DMS53 treated with DMSO at 0.1 percent for 48 hours (cell line): ENCODE results near the gene PRKG1.
"Not testable (repeated sequence)": the region's sequence is repeated elsewhere in the genome, so short reads cannot be mapped to it uniquely, and the experiment has no call there.

ENCODE experiments used
- DNase-seq: peaks from one replicate; lab custom pipeline; 2025; ENCODE audit not compliant: unreplicated experiment; lab: John Stamatoyannopoulos, UW

PRKG1 gene

DNA sequence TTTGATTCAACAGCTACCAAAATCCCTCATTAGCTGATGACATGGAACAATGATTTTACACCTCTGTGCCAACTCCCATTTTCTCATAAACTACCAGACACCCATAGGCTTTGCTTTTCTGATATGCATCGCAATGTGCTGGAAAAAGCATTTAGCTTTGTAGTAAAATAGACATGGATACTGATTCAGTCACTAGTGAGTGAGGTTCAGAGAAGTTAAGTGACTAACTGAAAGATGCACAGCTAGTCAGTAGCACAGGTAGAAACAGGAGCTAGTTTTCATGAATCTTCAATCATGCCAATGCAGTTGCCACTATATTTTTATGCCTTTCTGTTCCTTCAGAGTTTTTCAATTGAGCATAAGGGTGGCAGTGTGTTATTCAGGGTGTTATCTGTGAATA is 38.7 kb downstream of the PRKG1 start:
- no peak for DNase-seq

DNA sequence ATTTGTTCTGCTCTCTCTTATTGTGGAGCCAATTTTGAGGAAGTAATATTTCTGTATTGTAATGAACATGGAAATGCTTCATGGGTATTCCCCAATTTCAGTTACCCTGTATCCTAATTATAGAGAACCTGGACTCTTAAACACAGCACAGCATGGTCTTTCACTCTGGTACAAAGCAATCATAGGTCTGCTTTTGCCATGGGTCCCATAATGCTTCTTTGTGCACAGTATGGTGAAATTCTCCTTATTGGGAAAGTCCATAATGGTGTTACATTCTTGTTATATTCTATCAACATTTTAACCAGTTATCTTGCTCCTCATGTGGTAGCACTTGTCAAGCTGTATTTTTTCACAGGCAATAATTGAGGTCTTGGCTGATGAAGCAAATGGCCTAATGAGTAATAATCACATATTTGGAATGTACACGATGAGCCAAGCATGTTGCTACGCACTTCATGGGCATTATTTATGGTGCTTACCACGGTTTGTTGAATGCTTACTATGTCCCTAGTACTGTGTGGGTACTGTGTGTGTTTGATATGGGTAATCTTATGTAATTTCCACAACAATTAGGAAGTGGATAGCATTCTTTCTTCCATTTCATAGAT is 42.9 kb downstream of the PRKG1 start:
- no peak for DNase-seq

DNA sequence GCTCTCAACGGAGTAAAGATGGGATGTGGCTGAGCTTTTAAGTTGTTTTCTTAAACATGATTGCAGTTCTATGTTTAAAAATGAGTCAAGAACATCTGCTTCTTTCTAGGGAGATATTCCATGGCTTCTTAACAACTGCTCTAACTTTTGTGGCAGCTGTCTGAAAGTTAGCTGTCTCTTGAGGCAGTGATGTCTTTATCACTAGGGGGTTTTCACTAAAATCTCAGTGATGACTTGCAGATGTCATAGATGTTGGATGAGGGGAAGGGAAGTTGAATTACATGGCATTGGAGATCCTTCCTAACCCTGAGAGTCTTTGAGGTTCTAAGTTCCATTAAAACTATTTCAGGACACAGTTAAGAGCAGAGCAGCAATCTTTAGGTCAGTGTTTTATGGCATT is 43.5 kb downstream of the PRKG1 start:
- no peak for DNase-seq

DNA sequence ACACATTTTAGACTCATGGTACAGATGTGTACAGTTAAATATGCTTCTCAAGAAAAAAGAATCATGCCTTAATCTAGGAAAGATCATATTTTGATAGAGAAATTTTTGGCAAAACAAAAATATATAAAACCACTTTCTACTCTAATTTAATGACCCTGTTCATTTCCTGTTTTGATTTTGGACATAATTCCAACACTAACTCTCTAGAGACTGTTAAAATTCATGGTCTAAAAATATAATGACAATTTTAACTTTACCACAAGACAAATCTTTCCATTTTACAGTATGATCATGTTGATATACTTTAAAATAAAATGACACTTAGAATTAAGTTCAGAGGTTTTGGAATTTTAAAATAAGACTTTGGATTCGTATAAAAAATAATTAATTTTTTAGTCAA is 45.2 kb downstream of the PRKG1 start:
- DNase-seq = no peak

DNA sequence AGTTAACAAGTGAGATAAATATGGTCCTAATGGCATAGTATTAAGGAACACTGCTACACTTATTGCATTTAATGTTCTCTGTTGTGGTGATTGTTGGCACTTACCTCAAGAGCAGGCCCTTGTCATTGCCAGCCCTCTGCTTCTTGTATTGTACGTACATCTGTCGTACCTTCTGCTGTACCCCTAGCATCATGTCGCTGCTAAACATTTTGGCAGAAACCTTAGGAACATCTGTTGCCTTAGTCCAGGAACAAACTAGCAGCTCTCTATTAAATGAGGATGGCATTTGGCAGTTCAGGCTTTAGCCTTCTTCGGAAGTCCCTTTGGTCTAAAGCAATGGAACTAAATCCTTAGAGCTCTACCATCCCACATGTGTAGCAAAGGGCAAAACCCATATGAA is 47.6 kb downstream of the PRKG1 start:
- no peak for DNase-seq

DNA sequence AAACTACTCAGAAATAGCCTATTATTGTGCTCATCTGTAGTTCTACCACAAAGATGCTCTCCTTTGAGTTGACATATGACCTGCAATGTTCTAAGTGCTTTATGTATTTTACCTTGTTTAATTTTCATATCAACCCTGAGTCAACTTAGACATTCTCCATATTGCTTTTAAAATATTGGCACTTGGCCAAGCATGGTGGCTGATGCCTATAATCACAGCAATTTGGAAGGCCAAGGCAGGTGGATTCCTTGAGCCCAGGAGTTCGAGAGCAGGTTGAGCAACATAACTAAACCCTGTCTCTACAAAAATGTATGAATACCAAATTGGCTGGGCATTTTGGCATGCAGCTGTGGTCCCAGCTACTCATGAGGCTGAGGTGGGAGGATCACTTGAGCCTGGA is 50.6 kb downstream of the PRKG1 start:
- DNase-seq = no peak

DNA sequence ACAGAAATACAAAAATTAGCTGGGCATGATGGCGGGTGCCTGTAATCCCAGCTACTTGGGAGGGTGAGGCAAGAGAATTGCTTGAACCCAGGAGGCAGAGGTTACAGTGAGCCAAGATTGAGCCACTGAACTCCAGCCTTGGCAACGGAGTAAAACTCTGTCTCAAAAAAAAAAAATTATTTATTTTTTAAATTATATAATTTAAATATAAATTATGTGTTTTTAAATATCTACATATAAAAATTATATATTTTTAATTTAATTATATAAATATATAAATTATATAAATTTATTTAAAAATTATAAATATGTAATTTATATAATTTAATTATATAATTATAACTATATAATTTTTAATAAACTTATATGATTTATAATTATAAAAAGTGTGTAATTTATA is 51.2 kb downstream of the PRKG1 start:
- no peak for DNase-seq

DNA sequence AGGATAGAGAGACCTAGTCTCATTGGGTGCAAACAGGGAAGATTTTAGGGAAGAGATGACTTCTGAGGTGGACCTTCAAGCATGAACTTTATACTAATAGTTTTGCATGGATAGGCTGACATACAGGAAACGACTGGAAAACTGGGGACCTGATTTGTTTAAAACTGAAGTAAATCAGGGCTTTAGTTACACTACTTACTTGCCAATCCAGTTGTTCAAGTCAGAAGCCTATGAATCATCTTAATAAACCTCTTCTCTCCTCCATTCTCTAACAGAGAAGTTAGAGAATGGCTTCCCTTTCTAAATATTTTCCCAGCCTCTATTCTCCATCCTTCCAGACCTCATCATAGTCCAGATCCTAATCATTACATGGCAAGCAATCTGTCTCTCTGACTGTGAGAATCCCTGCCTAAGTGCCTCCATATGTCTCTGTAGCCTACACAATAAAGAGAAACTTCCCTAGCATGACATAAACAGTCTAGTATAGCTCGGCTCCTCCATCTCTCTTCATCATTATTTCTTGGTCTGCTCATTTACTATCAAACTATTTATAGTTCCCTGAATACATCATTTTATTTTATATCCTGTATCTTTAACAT is 55.8 kb downstream of the PRKG1 start:
- peak; percentile 31 for DNase-seq

DNA sequence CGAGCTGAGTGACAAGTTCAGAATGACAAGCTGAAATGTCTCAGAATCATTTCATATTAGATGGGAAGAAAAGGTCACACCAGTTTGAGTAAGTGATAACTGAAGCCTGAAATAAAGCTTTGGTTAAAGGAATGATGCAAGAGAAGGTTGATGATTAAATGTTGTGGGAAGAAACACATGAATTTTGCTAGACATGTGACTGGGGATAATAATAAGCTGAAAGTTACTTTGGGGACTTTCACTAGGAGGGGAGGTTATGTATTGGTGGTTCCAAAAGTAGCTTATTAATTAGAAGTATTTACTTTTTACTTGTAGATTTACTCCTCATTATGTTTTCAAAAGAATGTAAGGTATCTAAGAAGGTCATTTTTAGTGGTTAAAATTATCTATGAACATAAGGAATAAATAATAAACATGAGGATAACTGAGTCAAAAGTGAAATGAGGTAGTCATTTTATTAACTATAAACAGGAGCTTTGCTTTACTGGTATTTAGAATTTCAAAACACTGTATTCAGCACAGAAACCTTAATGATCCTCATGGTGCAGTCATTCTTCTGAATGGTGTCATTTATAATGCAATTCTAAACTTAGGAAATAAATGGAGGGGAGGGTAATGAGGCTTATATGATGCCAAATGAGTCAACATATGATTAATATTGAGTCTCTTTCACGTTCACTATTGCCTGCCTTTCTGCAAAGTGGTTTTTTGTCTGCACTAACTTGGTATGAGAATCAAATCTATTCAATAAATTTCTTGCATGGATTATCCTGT is 63.7 kb downstream of the PRKG1 start:
- DNase-seq = no peak

DNA sequence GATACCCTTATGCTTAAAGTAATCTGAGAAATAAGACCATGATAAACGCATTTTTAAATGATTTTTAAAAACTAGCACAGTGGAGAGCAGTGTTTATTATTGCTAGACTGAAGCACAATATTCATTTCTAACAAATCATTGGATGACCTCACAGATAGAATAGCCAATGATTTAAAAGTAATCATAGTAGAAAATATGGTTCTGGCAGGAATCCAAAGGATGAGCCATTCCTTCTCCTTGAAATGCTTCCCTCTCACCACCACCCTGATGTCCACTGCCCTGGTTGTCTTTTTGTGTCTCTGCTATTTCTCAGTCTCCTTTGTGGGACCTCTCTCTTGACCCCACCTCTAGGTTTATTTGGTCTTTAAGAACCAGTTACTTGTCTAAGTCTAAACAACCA is 64.9 kb downstream of the PRKG1 start:
- no peak for DNase-seq

DNA sequence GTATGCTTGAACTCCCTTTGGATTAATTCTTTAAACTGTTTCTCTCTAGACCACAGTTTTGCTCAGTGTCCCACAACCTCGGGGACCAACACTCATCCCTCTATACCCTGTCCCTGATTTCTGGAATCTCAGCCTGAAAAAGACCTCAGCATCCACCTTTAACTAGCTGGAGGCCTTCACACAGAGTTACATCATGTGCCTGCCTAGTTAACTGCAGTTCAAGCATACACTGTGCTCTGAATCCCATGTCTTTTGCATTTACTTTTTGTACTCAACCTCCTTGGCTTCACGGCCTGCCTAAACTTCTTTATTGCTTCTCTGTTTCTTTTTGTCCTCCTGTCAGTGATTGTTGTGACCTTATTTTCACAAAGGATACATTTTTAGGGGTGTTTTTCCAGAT is 66.7 kb downstream of the PRKG1 start:
- no peak for DNase-seq

DNA sequence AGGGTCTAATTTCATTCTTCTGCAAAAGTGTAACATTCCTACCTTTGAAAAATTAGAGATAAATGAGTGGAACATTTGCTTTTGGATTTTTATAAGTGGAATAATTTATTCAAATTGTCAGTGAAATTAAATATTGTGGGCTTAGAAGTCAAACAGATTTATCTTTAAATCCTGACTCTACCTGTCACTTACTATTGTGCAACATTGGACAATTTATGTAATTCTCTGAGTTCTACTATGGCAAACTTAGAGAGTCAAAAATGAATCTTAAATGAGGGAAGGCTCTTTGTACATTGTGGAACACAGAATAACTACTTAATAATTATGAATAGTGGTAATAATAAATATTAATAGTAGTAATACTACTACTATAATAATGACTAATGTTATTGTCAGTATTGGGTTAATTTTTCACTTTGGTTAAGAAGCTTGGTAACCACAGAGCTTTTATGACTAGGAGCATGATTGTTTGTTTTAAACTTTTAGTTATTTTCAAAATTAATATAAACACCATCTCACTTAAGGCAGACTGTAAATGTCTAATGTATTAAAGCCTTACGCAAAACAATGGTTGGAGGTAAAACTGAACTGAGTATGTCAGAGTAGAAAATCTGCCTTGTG is 70.0 kb downstream of the PRKG1 start:
- DNase-seq = no peak

DNA sequence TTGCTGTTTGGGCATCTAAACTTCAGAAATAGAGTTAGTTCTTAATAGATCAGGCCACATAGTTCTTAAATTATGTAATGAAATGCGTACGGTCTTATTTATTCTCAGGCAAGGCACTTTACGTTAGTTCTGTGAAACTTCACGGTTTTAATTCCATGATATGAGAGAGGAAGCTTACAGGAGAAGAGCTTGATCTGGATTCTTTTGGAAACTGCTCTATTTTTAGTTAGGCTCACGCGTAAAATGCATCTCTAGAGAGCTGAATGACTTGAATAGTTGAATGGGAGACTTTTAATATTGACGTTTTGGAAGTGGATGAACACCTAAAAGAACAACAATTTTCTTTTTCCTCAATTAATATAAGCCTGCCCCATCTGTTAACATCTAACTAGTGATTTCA is 71.1 kb downstream of the PRKG1 start:
- no peak for DNase-seq

DNA sequence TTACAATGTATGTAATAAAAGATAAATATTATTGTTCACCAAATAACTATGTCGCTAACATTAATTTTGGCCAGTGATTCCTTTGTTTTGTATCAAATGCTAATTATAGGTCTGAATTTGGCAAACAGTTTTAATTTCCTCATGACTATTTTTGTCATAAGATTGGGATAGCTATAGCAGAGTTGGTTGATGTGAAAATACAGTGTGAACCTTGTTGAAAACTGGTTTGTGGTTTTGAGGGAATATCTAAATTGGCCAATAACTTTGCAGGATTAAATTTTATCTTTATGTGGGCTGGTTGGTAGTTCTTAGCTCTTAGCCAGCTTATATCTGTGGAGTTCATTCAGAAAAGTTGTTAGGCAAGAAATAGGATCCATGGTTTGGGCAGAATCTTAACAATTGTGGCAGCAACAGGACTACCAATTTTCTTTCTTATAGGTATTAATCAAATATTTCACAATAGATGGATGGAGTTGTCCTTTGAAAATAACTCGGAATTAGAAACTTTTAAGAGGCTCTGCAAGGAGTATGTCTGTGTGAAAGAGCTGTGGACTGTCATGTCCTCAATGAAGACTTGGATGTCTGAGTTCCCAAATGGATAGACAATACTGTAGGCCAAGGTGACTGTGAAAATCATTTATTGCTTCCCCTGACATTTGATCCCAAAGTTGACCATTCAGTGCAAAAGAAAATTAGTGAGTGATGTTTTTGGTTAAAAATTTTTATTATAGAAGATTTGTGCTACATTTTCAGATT is 73.5 kb downstream of the PRKG1 start:
- DNase-seq = no peak

DNA sequence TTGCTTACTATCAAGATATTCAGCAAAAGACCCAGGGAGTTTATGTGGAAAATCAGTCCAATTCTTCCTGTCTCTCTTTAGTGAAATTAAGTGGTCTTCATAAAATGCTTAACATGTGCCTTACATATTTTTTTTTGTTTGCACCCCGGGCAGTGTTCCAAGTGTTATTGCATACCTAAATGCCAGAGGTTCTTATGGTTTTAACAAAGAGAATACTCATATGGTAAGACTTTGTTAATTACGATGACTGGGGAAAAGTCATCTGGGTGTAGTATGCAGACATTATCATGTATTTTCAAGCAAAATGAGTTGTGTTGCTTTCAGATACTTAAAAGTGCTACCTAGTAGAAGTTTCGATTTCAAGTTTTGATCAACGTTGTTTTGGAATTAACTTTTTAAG is 82.6 kb downstream of the PRKG1 start:
- DNase-seq = no peak

DNA sequence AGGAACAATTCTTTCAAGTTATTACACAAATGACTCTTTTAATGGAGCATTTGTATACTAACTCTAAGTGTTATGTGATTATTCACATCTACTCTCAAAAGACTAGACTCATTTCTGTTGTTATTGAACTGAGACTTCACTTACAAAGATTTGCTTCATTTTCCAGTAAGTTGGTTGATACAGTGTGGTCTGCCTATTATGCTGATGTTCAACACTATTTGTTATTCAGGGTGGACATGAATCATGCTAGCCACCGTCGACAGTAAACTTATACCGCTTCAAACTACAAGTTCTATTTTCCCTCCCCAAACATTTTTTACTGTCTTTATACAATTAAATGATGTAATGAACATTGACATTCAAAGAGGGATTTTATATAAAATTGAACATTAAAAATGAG is 84.5 kb downstream of the PRKG1 start:
- no peak for DNase-seq

DNA sequence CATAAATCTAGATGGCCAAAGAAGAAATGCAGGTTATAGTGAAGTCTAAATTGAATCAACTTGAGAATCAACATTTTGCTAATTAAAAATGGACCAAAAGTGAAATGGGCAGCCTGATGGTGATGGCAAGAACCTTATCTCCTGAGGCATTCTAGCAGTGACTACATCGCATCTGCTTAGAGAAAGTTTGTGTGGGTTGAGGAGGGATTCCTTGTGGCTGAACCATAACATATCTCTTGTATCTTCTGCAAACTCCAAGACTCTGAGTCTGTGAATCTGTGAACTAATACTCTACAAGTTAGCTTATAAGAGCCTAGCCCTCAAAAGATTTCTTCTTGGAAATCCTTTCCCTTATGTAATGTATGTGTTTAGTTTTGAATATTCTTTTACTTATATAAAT is 85.6 kb downstream of the PRKG1 start:
- no peak for DNase-seq

DNA sequence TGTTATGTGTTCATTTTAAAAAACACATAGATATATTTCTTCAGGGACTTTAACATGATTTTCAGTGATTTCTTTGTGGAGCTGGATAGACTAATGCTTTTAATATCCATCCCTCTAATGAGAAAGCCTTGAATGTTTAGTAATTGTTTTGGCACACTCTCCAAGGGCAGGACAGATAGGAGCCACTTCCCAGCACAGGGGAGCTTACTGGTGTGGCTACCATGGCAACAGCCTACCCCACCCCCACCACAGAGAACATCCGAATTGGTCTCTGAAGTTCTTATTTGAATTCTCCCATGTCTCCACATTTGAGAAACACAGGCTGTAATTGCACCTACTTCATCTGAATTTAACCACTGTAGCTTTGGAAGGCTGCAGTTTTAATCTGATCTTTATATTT is 87.7 kb downstream of the PRKG1 start:
- DNase-seq = no peak

DNA sequence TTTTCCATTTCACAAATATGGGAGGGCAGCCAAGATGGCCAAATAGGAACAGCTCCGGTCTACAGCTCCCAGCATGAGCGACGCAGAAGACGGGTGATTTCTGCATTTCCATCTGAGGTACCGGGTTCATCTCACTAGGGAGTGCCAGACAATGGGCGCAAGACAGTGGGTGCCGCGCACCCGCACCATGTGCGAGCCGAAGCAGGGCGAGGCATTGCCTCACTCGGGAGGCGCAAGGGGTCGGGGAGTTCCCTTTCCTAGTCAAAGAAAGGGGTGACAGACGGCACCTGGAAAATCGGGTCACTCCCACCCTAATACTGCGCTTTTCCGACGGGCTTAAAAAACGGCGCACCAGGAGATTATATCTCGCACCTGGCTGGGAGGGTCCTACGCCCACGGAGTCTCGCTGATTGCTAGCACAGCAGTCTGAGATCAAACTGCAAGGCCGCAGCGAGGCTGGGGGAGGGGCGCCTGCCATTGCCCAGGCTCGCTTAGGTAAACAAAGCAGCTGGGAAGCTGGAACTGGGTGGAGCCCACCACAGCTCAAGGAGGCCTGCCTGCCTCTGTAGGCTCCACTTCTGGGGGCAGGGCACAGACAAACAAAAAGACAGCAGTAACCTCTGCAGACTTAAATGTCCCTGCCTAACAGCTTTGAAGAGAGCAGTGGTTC is 89.2 kb downstream of the PRKG1 start:
- not testable (repeated sequence) for DNase-seq

DNA sequence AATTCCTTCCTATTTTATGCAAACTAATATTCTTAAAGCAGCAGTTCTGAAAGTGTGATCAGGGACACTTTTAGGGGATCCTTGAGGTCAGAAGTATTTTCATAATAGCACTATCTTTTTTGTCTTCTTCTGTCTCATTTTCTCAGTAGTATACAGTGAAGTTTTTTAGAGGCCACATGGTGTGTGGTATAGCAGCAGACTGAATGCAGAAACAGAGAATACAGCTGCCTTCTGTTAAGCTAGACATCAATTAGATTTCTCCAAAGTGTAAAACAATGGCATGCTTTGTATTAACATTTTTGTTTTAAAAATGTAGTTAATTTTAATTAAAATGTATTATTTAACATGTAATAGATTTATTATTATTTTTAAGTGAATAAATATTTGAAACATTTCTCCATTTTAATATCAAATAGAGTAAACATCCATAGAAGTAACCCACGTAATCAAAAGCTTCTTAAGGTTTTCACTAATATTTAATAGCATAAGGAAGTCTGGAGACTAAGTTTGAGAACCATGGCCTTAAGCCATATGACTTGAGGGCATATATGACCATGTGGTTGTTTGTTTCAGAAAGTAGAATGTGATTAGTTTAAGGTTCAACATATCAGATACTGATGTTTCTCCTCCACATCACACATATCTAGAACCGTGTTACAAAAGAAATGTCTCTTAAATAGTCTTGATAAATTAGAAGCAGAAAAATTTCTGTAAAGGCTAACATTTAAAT is 94.0 kb downstream of the PRKG1 start:
- no peak for DNase-seq
